NCI-H128 (cell line): ENCODE results near the gene SKAP2.
"Not testable (repeated sequence)": the region's sequence is repeated elsewhere in the genome, so short reads cannot be mapped to it uniquely, and the experiment has no call there.

Source experiments
- DNase-seq: peaks from one replicate; lab custom pipeline; 2025; ENCODE audit not compliant: unreplicated experiment; lab: John Stamatoyannopoulos, UW

Gene SKAP2

GRCh38 chr7:26857506-26858240, 6.7 kb downstream of the SKAP2 start:
- DNase-seq, result no peak

- DNase-seq, result no peak
Observed at GRCh38 chr7:26857170-26857505, 7.3 kb downstream of the SKAP2 start.

DNA sequence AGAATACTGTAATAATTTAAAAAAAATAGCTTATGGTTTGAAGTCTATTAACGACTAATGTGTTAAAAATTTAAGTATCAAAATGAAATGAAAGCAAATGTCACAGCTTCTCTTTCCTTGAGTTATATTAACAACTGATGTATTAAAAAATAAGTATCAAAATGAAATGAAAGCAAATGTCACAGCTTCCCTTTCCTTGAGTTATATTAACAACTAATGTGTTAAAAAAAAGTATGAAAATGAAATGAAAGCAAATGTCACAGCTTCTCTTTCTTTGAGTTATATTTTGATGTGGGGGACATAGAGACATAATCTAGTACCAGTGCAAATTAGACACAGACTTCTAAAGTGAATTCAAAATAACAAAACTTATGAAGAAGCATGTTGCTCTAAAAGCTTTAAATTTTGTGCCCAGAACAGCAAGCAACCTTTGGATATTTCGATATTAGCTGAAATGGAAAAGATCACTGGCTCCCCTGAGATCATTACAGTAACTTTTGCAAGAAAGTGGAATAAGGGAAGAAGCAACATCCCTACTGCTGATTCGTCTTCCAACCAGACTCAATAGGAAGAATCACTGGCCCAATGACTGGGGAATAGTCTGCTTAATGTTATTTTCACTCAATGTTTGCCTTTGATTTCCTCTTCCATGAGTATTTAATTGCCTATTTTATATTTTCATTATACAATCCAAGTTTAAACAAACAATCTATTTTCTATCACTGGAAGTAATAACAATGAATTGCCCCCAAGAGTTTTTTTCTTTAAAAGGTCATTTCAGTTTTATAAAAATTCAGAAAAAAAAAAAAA, 8.0 kb downstream of the SKAP2 start:
- no peak for DNase-seq

GRCh38 chr7:26854876-26855855, 9.2 kb downstream of the SKAP2 start:
- DNase-seq, result no peak

- no peak for DNase-seq
Observed at GRCh38 chr7:26853788-26854393, 10.5 kb downstream of the SKAP2 start.

GRCh38 chr7:26850193-26850651, 14.2 kb downstream of the SKAP2 start:
- DNase-seq, result no peak

DNA sequence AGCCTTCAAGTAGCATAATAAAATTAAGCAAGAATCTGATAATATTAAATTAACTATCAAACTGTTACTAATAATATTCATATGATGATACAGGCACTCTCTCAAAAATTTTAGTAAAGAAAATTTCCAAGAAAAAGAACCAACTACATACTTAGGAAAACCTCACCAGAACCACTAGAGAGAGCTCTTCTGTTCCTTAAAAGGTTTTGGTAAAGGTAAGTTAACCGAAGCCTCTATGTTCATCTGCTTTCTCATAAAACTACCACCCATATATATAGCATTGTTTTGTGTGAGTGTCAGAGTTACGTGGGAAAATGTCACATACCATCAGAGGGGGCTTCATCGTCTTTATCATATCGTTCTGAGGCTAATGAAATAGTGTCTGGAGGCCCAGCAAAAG, 20.7 kb downstream of the SKAP2 start:
- no peak for DNase-seq

DNA sequence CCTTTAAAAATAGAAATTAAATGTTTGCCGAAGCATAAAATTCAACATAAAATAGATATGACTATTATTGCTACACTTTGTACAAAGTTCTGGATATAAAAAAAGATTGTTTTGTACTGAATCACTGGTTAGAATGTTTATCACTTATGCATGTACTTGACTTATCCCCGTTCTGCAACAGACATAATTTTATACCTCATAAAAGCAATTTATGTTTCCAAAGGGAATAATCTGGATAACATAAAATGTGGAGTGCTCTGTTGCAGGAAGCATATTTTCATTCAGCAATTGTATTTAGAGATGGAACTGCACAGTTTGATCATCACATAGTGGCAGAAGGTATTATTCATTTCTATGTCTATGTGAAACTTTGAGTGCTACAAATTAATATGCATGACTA, 21.5 kb downstream of the SKAP2 start:
- DNase-seq, result no peak

DNA sequence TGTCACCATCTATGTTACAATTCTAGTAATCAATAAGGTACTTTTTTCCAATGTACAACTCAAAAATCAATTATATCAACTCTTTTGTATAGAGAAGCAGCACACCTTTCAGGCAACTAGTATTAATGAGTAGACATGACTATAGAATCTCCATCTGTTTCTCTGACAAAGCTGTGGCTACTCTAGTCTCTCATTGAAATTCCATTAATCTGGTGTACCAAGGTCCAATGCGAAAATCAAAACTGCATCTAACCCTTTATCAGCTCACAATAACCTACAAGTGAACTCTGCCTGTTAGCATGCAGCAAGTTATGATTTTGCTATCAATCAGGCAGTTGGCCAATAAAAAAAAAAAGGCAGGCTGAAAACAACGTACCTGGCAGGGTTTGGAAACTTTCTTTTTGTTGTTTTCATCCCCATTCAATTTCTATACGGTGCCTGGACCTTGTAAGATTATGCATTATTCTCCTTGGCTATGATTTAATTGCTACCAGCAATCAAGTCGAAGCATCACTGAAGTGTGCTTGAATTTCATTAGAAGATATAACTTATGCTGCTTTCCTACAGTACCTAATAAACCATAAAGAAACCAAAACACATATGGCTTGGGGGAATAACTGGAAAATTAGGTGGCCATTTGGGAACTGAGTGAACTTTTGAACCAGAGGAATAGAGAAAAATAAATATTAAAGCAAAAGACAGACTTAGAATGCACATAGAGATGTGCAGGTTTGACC, 23.2 kb downstream of the SKAP2 start:
- DNase-seq, result no peak

GRCh38 chr7:26836793-26837192, 27.6 kb downstream of the SKAP2 start:
- DNase-seq, result not testable (repeated sequence)

- DNase-seq, result no peak
Observed at GRCh38 chr7:26815426-26815825, 49.0 kb downstream of the SKAP2 start.

GRCh38 chr7:26813432-26813831, 51.0 kb downstream of the SKAP2 start:
- DNase-seq, result no peak

DNA sequence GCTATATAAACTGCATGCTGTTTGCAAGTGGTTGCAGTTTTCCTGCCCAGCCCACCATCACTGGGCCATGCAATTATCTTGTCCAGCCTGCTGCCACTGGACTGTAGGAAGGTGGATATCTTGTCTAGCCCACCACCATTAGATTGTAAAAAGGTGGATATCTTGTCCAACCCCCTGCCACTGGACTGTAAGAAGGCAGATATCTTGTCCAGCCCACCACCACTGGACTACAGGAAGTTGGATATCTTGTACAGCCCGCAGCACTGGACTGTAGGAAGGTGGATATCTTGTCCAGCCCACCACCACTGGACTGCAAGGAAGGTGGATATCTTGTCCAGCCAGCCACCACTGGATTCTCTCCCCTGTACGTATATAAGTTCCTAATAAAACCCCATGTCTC, 69.8 kb downstream of the SKAP2 start:
- no peak for DNase-seq

- no peak for DNase-seq
Observed at GRCh38 chr7:26792576-26792975, 71.8 kb downstream of the SKAP2 start.

DNA sequence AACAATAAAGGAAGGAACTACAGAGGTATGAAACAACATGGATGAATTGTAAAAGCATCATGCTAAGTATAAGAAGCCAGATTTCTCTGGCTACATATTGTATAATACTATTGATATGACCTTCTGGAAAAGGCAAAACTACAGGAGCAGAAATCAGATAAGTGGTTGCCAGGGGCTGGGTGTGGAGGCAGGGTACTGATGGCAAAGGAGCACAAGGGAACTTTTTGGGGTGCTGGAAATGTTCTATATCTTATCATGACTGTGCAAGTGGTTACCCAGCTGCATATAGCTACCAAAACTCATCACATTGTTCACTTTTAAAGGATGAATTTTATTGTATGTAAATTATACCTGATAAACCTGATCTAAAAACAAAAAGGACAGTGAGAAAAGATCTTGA, 72.4 kb downstream of the SKAP2 start:
- DNase-seq, result no peak

GRCh38 chr7:26789481-26790184, 74.8 kb downstream of the SKAP2 start:
- DNase-seq, result no peak

DNA sequence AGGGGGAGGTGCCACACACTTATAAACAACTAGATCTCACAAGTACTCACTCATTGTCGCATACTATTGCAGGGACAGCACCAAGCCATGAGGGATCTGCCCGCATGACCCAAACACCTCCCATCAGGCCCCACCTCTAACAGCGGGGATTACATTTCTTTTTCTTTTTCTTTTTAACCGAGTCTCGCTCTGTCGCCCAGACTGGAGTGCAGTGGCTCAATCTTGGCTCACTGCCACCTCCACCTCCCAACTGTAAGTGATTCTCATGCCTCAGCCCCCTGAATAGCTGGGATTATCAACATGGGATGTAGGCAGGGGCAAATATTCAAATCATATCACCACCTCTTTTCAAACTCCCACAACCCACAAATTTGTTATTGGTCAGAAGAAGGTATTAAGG, 76.7 kb downstream of the SKAP2 start:
- DNase-seq, result no peak

- DNase-seq, result no peak
Observed at GRCh38 chr7:26784118-26784517, 80.3 kb downstream of the SKAP2 start.

GRCh38 chr7:26782501-26782900, 81.9 kb downstream of the SKAP2 start:
- no peak for DNase-seq
